Vagina (tissue), 2 donors: ENCODE data around the gene PTPN21. TPM values are rescaled to one million over a fixed set of nuclear protein-coding genes. Genes with fewer than 3 reads are reported as not detected.

Experiments used
- DNase-seq, 2 donors: peaks; one replicate each; pipeline ENCODE4 v3.0.0-alpha.2; 2017; ENCODE audit errors: extremely low spot score in 2 of 2
- H3K27ac ChIP-seq: fragments of 200-600 bp; sonication (generic); one replicate; pipeline ENCODE4 v1.5.1; 2019
- H3K27me3 ChIP-seq: fragments of 200-600 bp; sonication (generic); one replicate; pipeline ENCODE4 v1.5.1; 2019
- H3K36me3 ChIP-seq, 2 donors: fragments of 200-600 bp; sonication (generic); one replicate each; pipeline ENCODE4 v1.5.1; 2017 to 2019
- H3K4me1 ChIP-seq: fragments of 200-600 bp; sonication (generic); one replicate; pipeline ENCODE4 v1.5.1; 2019
- H3K4me3 ChIP-seq, 2 donors: fragments of 200-600 bp; sonication (generic); 1 replicate in 1 of 2; 2 replicates in 1 of 2; pipeline ENCODE4 v1.5.1; 2016 to 2019
- H3K9me3 ChIP-seq: fragments of 200-600 bp; sonication (generic); one replicate; pipeline ENCODE4 v1.5.1; 2019
- POLR2A ChIP-seq, 2 donors: fragments of 450-650 bp; IDR thresholded peaks; one replicate each; pipeline ENCODE4 v1.6.1; 2017; ENCODE audit warnings: antibody characterized with exemption in 2 of 2, mild to moderate bottlenecking in 2 of 2, moderate library complexity in 2 of 2
- POLR2AphosphoS5 ChIP-seq, 2 donors: sonication (generic); formaldehyde crosslinking; IDR thresholded peaks; one replicate each; pipeline ENCODE4 v1.9.0; 2017; ENCODE audit warnings: antibody characterized with exemption in 2 of 2, mild to moderate bottlenecking in 2 of 2, low read depth in 1 of 2; ENCODE audit not compliant: insufficient read depth in 1 of 2
- intact Hi-C: fragments of 100-400 bp; cut with DNase I; formaldehyde crosslinking; loops from one replicate; pipeline ENCODE4 v1.15.1; 2023
- total RNA-seq: library from RNA; depleted of rRNA; stranded (reverse); fragments of >200 nt; gene quantifications from one replicate; pipeline ENCODE4 v1.2.3, GENCODE V29; 2016
- TF ChIP-seq, protein P1 (sequence below), 3 experiments: fragments of 450-650 bp in 2 of 3; fragments of 200-600 bp in 1 of 3; sonication (generic) in 1 of 3; IDR thresholded peaks; one replicate each; pipeline ENCODE4 v1.5.1; 2017 to 2019; ENCODE audit warnings: antibody characterized with exemption in 3 of 3, mild to moderate bottlenecking in 2 of 3, moderate library complexity in 2 of 3

PTPN21 gene
- total RNA-seq, 1 donor from 2014 or later = 15.2 TPM

DNA sequence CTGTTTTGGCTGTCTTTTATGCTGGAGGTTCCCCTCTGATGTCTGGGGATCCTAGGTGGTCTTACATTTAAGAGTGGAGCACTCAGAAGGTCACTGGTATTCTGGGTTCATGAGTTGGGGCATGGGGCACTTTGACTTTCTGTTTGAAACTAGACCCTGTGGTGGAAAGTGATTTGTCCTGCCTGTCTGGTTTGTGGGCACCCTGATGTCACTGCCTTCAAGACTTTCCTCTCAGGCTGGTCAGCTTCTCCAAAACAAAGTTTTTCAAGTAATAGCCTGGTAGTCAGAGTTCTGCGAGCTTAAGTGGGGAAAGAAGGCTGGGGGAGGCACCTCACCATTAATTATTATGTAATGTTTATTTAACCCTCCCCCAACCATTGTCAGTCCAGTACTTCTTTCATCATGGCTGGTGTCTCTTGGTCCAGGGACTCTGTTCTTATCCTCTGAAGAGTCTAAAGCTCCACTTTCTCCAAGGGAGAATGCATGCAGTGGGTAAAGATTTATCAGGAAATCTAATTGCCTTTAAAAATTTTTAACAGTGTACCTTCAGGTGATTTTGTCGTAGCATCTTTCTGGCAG, 43.4 kb upstream of the PTPN21 start:
- Histone ChIP-seq H3K4me3 (no peak overlapping the region), H3K27me3 (no peaks in the 10 kb centered on the region), H3K9me3 (no peaks in the 10 kb centered on the region), H3K4me1 (no peaks in the 10 kb centered on the region), H3K27ac (no peak overlapping the region), H3K36me3 (peaks cover 0 to 62% of the 10 kb centered on the region in 2 donors)
- intact Hi-C loops = no loop called here
- DNase-seq = no peak
- TF ChIP-seq POLR2AphosphoS5 (IDR thresholded peaks at IDR 0.05; ENCODE audit: insufficient read depth in 1 of 2, low read depth in 1 of 2) = no peak
- TF ChIP-seq, protein P1, sequence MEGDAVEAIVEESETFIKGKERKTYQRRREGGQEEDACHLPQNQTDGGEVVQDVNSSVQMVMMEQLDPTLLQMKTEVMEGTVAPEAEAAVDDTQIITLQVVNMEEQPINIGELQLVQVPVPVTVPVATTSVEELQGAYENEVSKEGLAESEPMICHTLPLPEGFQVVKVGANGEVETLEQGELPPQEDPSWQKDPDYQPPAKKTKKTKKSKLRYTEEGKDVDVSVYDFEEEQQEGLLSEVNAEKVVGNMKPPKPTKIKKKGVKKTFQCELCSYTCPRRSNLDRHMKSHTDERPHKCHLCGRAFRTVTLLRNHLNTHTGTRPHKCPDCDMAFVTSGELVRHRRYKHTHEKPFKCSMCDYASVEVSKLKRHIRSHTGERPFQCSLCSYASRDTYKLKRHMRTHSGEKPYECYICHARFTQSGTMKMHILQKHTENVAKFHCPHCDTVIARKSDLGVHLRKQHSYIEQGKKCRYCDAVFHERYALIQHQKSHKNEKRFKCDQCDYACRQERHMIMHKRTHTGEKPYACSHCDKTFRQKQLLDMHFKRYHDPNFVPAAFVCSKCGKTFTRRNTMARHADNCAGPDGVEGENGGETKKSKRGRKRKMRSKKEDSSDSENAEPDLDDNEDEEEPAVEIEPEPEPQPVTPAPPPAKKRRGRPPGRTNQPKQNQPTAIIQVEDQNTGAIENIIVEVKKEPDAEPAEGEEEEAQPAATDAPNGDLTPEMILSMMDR (IDR thresholded peaks at IDR 0.05) = no peak
- no peak for TF ChIP-seq POLR2A (IDR thresholded peaks at IDR 0.05)

DNA sequence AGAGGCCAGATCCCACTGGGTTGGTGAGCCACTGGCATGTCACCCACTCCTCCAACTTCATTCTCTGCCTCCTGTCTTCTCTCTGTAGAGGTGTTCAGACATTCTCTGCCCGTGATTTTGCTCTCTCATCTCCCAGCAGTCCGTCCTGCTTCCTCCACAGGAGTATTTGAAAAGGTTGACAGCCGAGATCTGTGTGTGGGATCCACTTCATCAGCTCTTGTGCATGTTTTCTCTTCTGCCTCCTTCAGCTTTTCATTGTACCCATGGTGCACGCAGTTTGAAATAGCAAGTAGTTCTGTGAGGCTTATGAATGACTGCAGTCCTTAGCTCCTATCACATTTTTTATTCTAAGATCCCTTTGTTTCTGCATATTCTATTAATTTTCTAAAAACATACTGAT, 42.8 kb upstream of the PTPN21 start:
- H3K36me3 ChIP-seq = peaks cover 0 to 56% of the 10 kb centered on the region in 2 donors
- intact Hi-C loops = no loop called here
- TF ChIP-seq, protein P1 (IDR thresholded peaks at IDR 0.05) = no peak
- TF ChIP-seq POLR2AphosphoS5 (IDR thresholded peaks at IDR 0.05; ENCODE audit: insufficient read depth in 1 of 2, low read depth in 1 of 2) (no peak), POLR2A (IDR thresholded peaks at IDR 0.05) (no peak)
- DNase-seq = no peak
- no peaks in the 10 kb centered on the region for H3K27me3 ChIP-seq
- H3K9me3 ChIP-seq = no peaks in the 10 kb centered on the region
- H3K4me3 ChIP-seq = no peak overlapping the region
- H3K27ac ChIP-seq = no peak overlapping the region
- no peaks in the 10 kb centered on the region for H3K4me1 ChIP-seq

DNA sequence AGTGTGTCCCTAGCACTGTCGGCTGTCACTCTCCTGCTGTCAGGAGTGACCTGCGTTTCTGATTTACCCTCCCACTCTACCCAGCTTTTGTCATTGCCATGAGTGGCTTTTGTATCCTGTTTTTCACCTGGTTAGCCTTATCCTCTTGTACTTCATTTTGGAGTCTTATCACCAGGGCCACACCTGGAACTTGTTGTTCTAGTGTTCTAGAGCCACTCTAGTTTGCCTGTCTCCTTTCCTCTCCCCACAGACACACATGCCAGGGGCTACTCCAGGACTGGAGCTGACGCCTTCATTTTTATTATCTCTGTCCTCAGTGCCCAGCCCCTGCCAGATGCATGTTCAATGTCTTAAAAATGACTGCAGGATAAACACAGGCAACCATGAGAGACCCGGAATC, 42.2 kb upstream of the PTPN21 start:
- H3K36me3 ChIP-seq = peaks cover 0 to 51% of the 10 kb centered on the region in 2 donors
- no peaks in the 10 kb centered on the region for H3K4me1 ChIP-seq
- intact Hi-C loops = no loop called here
- no peak overlapping the region for H3K27ac ChIP-seq
- H3K27me3 ChIP-seq = no peaks in the 10 kb centered on the region
- no peak overlapping the region for H3K4me3 ChIP-seq
- DNase-seq = no peak
- TF ChIP-seq POLR2AphosphoS5 (IDR thresholded peaks at IDR 0.05; ENCODE audit: insufficient read depth in 1 of 2, low read depth in 1 of 2) (no peak), POLR2A (IDR thresholded peaks at IDR 0.05) (no peak)
- TF ChIP-seq, protein P1 (IDR thresholded peaks at IDR 0.05) = no peak
- H3K9me3 ChIP-seq = no peaks in the 10 kb centered on the region

DNA sequence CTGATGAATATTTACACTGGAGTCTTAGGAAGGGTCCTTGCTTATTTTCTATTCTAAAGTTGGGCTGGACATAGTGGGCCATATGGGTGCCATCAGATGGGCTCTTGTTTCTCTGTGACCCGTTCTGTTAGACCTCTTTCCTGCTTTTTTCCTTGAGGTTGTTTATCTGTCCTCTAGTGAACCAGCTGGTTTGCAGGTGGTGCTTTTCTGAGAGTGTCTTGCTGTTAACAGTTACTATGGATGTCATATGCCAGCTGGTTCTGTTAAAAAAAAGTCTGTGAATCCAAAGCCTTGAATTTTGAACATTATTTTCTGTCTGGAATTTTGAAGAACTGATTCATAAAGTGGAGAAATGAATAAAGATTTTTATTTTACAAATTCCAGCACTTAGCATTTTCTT, 37.2 kb upstream of the PTPN21 start:
- H3K36me3 ChIP-seq = peaks cover 0 to 30% of the 10 kb centered on the region in 2 donors
- no peak for DNase-seq
- intact Hi-C loops = no loop called here
- H3K27ac ChIP-seq = no peak overlapping the region
- H3K4me3 ChIP-seq = no peak overlapping the region
- H3K9me3 ChIP-seq = no peaks in the 10 kb centered on the region
- H3K27me3 ChIP-seq = no peaks in the 10 kb centered on the region
- TF ChIP-seq POLR2A (IDR thresholded peaks at IDR 0.05) (no peak), POLR2AphosphoS5 (IDR thresholded peaks at IDR 0.05; ENCODE audit: insufficient read depth in 1 of 2, low read depth in 1 of 2) (no peak)
- TF ChIP-seq, protein P1 (IDR thresholded peaks at IDR 0.05) = no peak
- H3K4me1 ChIP-seq = no peaks in the 10 kb centered on the region

DNA sequence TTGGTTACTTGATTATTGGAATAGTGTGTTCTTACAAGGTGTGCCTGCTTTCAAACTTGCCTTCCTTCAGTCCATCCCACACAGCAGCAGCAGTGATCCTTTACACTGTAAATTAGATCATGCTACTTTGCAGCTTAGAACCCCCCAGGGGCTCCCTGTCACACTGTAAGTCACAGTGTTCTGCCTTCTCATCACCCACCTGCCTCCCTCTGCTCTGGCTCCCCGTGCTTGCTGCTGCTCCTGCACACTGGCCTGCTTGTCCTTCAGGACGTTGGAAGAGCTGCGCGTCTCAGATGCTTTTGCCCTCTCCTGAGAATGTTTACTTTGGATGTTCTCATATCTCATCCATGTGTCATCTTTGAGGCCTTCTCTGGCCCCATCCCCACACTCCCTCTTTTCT, 35.4 kb upstream of the PTPN21 start:
- no peaks in the 10 kb centered on the region for H3K27me3 ChIP-seq
- H3K4me3 ChIP-seq = no peak overlapping the region
- DNase-seq = no peak
- no peak overlapping the region for H3K27ac ChIP-seq
- H3K36me3 ChIP-seq = peaks cover 0 to 20% of the 10 kb centered on the region in 2 donors
- no peak for TF ChIP-seq POLR2AphosphoS5 (IDR thresholded peaks at IDR 0.05; ENCODE audit: insufficient read depth in 1 of 2, low read depth in 1 of 2)
- TF ChIP-seq, protein P1 (IDR thresholded peaks at IDR 0.05) = no peak
- no peak for TF ChIP-seq POLR2A (IDR thresholded peaks at IDR 0.05)
- H3K9me3 ChIP-seq = no peaks in the 10 kb centered on the region
- H3K4me1 ChIP-seq = no peaks in the 10 kb centered on the region
- intact Hi-C loops = no loop called here
